AG09319 (cell line): ENCODE results near the gene TAF1A.

Experiments used
- DNase-seq: peaks from one replicate; pipeline ENCODE4 v3.0.0-alpha.2; 2010; ENCODE audit warnings: low read depth; ENCODE audit errors: extremely low read depth
- CTCF ChIP-seq: IDR thresholded peaks from 2 replicates; pipeline ENCODE4 v1.5.1; 2011; ENCODE audit warnings: low read depth, mild to moderate bottlenecking, inconsistent platforms, low read length, moderate library complexity

TAF1A gene

GRCh38 chr1:222589462-222590302 lies at the start of gene TAF1A:
Gene TAF1A (minus strand): TSS chr1:222589933.
- no peak; the same call in 1 of the 2 replicates for TF ChIP-seq CTCF
- DNase-seq = peak; percentile 49

- peak; percentile 82 for TF ChIP-seq CTCF
Observed at GRCh38 chr1:222634180-222635013, 44.7 kb upstream of the TAF1A start.

GRCh38 chr1:222632749-222633148 lies 43.0 kb upstream of the TAF1A start:
- no peak for DNase-seq
- TF ChIP-seq CTCF = no peak

More at GRCh38 chr1:222634180-222635013, 44.7 kb upstream of the TAF1A start:
- DNase-seq = peak; percentile 81

- TF ChIP-seq CTCF = no peak
- no peak for DNase-seq
Observed at GRCh38 chr1:222631611-222632208, 42.0 kb upstream of the TAF1A start.

GRCh38 chr1:222629921-222630535 lies 40.3 kb upstream of the TAF1A start:
- TF ChIP-seq CTCF = no peak
- no peak for DNase-seq

- DNase-seq = no peak
- no peak for TF ChIP-seq CTCF
Observed at GRCh38 chr1:222627232-222627631, 37.5 kb upstream of the TAF1A start.
